HG03139 (cell line): ENCODE results near the gene RGS1.

Source experiments
- ATAC-seq: cut with Tn5 transposase; IDR thresholded peaks from one replicate; pipeline ENCODE4 v1.9.1; 2021; ENCODE audit not compliant: unreplicated experiment

The RGS1 gene

DNA sequence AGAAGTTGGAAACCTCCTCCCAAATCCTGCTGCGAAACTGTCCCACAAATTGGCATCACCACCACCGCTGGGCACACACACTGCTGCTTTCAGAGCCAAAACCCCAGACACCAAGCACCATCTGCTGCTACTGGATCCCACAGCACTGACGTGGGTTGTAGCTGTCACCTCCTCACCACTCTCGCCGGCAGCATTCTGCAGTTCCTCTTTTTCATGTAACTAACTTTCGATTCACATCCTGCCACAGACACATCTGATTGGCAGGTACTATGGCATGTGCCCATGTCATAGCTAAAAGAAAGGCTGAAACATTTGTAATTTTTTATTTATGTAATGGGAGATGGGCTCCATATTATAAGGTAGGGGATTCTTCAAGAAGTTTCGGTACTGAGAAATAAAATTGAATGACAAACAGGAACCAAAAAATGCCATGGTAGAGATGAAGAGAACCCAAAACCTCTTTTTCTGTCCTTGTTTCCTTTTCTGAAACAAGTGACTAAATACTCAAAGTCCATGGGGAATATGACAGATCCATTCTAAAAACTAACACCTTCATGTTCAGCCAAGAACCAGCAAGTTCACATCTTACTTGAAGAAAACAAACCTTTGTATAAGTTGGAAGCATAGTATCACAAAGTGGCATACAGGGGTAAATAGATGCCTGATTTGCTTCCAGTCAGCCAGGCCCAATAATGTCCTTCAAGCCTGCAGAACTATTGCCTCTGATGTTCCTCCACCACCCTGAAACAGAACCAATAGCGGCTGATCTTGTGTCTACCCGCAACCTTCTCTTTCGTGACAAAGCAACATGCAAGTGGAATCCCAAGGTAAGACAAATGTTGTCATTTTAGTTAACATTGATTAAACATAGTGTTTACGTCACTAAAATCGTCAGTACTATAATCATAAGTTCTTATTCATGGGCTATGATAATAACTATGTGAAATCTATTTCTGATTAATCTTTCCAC lies 33.8 kb downstream of the RGS1 start:
- peak; percentile 99 for ATAC-seq

DNA sequence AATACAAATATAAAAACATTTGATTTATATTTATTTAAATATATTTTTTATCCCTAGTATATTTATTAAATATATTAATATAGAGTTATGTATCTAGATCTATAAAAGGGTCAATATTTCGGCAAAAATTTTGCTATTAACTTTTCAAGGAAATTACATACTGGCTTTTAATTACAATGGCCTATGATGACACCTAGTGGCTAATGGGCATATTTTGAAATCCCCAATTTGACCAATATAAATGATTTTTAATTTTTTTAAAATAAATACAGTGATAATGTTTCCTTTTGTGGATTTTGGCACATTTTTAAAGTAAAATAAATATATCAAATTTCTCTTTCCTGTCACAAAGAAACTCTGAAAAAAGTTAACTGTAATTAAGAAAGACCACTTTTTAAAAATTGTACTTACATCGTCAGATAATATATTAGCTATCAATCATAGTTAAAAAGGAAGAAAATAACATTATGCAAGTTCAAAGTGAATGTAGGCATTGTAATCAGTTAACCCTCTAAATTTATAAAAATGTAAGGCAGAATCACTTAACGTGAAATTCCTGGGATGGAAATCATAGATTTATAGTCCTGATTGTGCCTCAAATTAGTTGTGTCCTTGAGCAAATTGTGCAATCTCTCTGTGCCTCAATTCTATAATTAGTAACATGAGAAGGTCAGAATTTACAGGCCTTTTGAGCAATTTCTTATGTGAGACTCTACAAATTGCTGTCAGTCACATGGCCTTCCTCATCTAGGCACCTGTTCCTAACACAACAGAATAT lies 34.7 kb downstream of the RGS1 start:
- no peak for ATAC-seq

DNA sequence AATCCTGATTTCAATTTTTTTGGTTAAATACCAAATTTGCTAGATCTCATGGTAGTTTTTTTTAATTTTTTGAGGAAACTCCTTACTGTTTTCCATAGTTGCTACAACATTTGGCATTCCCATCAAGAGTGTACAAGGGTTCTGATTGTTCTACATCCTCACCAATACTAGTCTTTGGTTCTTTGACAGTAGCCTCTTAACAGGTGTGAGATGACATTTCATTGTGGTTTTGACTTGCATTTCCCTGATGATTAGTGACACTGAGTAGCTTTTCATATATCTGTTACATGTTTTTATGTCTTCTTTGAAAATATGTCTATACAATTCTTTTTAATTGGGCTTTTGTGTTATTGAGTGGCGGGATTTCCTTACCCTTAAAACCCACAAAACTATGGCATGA lies 39.5 kb downstream of the RGS1 start:
- ATAC-seq = no peak

DNA sequence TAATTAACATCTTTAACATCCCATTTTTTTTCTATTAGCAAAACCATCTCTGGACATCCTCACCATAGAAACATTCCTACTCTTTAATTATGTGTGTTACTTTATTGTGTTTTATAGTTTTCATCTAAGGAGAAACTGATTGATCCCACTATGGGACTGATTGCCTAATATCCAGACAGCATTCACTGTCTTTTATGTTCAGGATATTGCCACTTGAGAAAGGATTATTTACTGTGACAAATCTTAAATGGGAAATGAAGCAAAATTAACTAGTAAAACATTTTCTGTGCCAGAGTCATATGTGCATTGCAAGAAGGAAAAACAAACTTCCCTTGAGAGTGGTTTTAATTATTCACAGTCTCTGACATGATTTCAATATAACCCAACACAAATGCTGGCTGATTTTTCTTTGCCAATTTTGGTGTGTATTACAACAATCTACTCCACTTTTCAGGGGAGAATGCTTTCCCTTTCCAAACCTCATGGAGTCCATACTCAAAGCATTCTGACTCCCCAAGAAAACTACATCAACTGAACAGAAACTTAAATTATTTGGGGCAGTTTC lies 44.6 kb downstream of the RGS1 start:
- ATAC-seq = no peak

DNA sequence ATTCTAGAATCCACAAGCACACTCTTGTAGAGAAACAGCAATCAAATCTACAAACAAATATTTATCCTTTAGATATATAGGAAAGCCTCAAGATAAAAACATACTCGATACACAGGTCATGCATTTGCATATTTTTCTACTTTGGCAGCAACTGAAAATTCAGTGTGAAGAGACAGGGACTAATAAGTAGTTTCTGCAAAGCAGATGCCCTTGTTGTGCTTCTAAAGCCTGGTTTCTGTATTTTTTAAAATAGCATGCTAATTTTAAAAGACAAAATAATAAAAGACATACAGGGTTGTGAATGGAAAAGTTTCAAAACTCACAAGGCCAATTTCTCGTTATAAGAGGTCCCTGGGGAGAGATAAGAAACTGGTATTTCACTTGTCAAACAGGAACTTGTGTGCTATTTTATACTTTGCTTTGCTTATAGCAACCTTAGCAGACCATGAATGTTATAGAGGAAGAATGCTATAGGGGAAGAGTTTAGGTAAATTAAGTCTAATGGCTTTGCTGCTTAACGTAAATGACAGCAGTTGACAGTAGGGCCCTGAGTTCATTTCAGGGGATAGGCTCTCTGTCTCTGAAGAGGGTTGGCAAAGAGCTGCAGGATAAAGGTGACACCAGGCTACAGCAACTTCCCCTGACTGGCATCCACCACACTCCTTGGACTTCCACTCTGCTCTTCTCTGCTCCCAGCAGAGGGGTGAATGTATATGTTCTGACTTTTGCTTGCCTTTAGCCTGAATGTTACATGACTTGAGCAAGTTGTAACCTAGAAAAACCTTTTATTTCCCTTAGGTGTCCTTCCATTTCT lies 51.0 kb downstream of the RGS1 start:
- ATAC-seq = peak; percentile 87

DNA sequence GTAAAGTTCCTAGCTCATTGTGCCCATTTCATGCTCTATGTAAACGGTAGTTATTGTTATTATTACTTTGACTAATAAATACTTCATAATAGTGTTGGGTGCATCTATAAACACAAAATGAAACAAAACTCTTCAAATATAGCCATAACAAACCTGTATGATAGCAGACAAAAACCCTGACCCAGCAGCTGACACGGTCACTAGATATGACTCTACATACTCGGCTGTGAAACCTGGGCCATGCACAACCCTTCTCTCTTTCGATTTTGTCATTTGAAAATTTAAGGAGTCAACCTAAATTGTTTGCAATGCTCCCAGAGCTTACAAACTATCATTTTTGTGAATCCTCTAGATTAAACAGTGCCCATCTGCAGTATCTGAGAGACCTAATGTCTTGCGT lies 52.3 kb downstream of the RGS1 start:
- no peak for ATAC-seq

DNA sequence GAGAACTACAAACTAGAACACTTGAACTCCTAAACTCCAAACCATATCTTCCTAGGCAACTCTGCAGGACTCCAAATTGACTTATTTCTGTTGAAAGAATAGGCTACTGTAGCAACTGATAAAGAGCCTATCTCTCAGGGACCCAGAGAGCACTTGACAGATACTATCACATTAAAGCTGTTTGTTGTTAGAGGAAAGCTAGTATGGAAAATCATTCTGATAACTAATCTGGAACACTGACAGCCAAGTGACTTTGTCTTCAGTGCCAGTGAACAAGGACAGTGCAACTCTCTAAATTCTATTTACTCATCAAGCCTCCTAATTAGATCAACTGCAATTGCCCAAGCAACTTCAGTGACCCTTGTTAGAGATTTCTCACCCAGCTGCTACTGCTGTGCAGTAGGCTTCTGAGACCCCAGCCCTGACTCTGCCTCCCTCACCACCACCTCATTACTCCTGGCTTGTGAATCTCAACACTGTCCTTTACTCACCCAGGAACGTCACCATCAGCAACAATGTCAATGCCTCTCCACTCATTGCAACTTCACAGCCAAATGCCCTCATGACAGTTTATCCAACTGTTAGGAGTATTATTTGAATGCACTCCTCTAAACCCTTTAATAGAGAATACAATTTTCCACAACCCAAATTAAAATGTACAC lies 53.0 kb downstream of the RGS1 start:
- no peak for ATAC-seq

DNA sequence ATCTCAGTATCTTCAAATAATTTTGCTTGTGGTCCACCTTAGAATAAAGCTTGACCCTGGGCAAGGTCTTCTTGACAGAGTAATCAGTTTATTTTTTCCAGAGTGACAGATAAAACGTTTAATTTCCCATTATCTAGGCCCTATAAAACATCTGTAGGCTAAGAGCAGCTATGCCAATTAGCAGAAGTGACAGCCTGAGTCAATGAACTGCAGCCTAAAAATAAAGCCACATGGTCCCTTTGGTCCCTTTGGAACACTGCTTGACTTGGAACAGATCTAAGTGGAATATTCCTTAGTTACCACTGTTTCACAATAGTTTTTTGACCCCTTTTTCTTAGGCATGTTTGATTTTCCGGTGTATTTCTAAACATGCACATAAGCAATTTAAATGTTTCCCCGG lies 54.0 kb downstream of the RGS1 start:
- no peak for ATAC-seq
